Measurements from ENCODE around the gene EMILIN2.

DNA sequence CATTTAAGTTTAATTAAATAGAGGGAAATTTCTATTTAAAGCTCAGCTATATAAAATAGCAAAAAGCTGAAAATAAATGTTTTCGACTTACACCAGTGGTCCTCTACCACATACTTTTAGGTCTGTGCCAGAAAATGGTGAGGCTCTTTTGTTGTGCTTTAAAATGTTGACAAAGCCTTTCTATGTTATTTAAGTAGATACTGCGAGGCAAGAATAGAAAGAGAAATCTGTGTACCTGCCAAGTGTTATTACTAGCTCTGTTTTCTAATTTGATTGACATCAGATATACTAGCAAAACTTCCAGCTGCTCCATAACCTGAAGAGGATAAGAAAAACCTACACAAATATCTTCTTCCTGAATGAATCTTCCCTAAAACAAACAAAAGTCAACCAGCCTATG is 112.5 kb downstream of the EMILIN2 start:
- TF ChIP-seq KDM1A (IDR thresholded peaks at IDR 0.05; ENCODE audit: borderline replicate concordance, low read length) (no peak), HDAC2 (IDR thresholded peaks at IDR 0.05; ENCODE audit: borderline replicate concordance in 1 of 2, low read depth in 2 of 2, low read length in 2 of 2) (no peak), CBX5 (IDR thresholded peaks at IDR 0.05; ENCODE audit: low read depth, low read length) (no peak), YY1 (IDR thresholded peaks at IDR 0.05; ENCODE audit: low read depth, low read length) (no peak)
